KMS-11 (cell line): Measurements from ENCODE around the gene NME7.

Source experiments
- H2AFZ ChIP-seq: fragments of 200-600 bp; sonication (generic); 2 replicates; pipeline ENCODE4 v1.6.1; 2016; ENCODE audit warnings: antibody characterized with exemption, mixed run types, low read depth
- H3K27ac ChIP-seq: fragments of 200-600 bp; sonication (generic); 2 replicates; pipeline ENCODE4 v1.6.1; 2016; ENCODE audit warnings: mild to moderate bottlenecking, mixed run types
- H3K27me3 ChIP-seq: fragments of 200-600 bp; sonication (generic); 2 replicates; pipeline ENCODE4 v1.6.1; 2017; ENCODE audit warnings: mild to moderate bottlenecking, low read depth, mixed run types, moderate library complexity; ENCODE audit not compliant: insufficient read depth
- H3K36me3 ChIP-seq: fragments of 200-600 bp; sonication (generic); 2 replicates; pipeline ENCODE4 v1.6.1; 2017; ENCODE audit warnings: mild to moderate bottlenecking, mixed run types; ENCODE audit not compliant: insufficient read depth
- H3K4me1 ChIP-seq: fragments of 200-600 bp; sonication (generic); 2 replicates; pipeline ENCODE4 v1.6.1; 2016; ENCODE audit warnings: mild to moderate bottlenecking, low read depth, mixed run types; ENCODE audit not compliant: poor library complexity, severe bottlenecking
- H3K4me2 ChIP-seq: fragments of 200-600 bp; sonication (generic); 2 replicates; pipeline ENCODE4 v1.7.0; 2016; ENCODE audit warnings: mild to moderate bottlenecking, mixed run types
- H3K4me3 ChIP-seq: fragments of 200-600 bp; sonication (generic); IDR thresholded peaks from 2 replicates; pipeline ENCODE4 v1.6.1; 2017; ENCODE audit warnings: low read depth, low read length, mixed read lengths; ENCODE audit not compliant: insufficient read depth
- H3K79me2 ChIP-seq: fragments of 200-600 bp; sonication (generic); 2 replicates; pipeline ENCODE4 v1.6.1; 2016; ENCODE audit warnings: low read depth, mixed run types; ENCODE audit not compliant: insufficient read depth
- H3K9ac ChIP-seq: fragments of 200-600 bp; sonication (generic); 2 replicates; pipeline ENCODE4 v1.6.1; 2016; ENCODE audit warnings: mild to moderate bottlenecking, mixed run types
- H4K20me1 ChIP-seq: fragments of 200-600 bp; sonication (generic); 2 replicates; pipeline ENCODE4 v1.6.1; 2016; ENCODE audit warnings: mild to moderate bottlenecking, mixed run types; ENCODE audit not compliant: insufficient read depth
- TF ChIP-seq, protein P1 (sequence below): fragments of 200-600 bp; sonication (generic); conservative IDR thresholded peaks from 2 replicates; pipeline ENCODE4 v1.6.1; 2017; ENCODE audit warnings: low read depth, mild to moderate bottlenecking, antibody characterized with exemption, low read length, moderate library complexity, mixed read lengths

The NME7 gene

DNA sequence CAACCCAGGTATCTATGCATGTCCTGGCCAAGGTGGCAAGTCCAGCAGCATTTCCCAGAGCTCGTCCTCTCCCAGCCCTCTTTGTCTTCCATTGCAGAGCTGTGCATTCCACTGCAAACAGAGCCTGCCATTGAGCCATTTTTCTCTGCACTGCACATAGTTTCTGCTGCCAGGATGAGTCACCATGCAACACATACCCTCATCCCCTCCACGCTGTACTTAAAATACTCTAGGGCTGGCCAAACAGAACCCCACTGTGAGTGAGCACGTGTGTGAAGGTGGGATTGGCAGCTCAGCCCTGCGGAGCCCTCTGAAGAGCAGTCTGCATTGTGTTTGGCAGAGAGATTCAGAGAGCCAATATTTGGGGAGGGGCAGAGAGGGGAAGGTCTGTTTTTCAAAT is 265.0 kb downstream of the NME7 start:
- Histone ChIP-seq H2AFZ (no peak overlapping the region), H4K20me1 (no peaks in the 10 kb centered on the region), H3K27me3 (peaks cover 7% of the 10 kb centered on the region; the same call in 1 of the 2 replicates), H3K4me3 (no peak overlapping the region), H3K9ac (no peak overlapping the region), H3K4me2 (no peak overlapping the region), H3K36me3 (no peaks in the 10 kb centered on the region), H3K79me2 (no peaks in the 10 kb centered on the region), H3K27ac (no peak overlapping the region), H3K4me1 (peaks cover 9% of the 10 kb centered on the region)
- TF ChIP-seq, protein P1, sequence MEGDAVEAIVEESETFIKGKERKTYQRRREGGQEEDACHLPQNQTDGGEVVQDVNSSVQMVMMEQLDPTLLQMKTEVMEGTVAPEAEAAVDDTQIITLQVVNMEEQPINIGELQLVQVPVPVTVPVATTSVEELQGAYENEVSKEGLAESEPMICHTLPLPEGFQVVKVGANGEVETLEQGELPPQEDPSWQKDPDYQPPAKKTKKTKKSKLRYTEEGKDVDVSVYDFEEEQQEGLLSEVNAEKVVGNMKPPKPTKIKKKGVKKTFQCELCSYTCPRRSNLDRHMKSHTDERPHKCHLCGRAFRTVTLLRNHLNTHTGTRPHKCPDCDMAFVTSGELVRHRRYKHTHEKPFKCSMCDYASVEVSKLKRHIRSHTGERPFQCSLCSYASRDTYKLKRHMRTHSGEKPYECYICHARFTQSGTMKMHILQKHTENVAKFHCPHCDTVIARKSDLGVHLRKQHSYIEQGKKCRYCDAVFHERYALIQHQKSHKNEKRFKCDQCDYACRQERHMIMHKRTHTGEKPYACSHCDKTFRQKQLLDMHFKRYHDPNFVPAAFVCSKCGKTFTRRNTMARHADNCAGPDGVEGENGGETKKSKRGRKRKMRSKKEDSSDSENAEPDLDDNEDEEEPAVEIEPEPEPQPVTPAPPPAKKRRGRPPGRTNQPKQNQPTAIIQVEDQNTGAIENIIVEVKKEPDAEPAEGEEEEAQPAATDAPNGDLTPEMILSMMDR: no peak

DNA sequence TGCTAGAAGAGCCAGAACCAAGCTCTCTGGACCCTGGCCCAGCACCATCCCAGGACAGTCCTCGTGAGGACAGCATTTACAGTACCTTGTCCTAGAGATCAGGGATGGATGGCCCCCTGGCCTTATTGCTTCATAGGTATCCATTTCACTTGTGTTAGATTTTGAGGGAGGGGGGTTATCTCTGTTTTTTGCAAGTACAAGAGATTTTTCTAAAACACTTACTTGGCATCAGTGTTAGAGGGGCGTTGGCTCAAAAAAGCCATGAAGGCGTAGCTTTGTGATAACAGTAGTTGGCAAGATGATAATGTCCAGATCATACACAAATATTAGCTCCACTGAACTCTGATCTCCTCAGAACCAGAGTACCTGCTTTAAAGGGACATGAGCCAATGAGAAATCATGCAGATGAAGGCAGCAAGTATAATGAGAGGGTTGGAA is 266.9 kb downstream of the NME7 start:
- Histone ChIP-seq H3K27me3 (peaks cover 7% of the 10 kb centered on the region; the same call in 1 of the 2 replicates), H3K79me2 (no peaks in the 10 kb centered on the region), H3K9ac (no peak overlapping the region), H4K20me1 (no peaks in the 10 kb centered on the region), H3K36me3 (no peaks in the 10 kb centered on the region), H3K4me2 (no peak overlapping the region), H3K27ac (no peak overlapping the region), H3K4me1 (peaks cover 4% of the 10 kb centered on the region), H3K4me3 (no peak overlapping the region), H2AFZ (no peak overlapping the region)
- TF ChIP-seq, protein P1: no peak

DNA sequence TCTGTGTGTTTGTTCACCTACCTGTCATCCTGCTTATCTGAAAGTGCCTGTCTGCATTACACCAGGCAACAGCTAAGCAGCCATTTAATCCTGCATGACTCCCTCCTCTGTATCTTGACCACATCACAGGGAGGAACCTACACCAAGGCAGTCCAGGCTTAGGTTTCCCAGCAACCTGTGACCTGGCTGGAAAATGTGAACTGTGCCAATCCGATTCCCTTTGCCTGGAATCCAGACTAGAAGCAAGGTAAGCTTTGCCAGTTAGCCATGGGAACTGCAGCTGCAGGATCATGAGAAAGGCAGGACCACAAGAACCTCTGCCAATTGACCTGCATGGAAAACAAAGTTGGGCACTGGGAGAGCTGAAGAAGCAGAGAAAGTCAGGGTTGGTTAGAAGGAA is 267.4 kb downstream of the NME7 start:
- Histone ChIP-seq H3K36me3 (no peaks in the 10 kb centered on the region), H3K9ac (no peak overlapping the region), H3K4me3 (no peak overlapping the region), H3K27ac (no peak overlapping the region), H3K27me3 (peaks cover 6% of the 10 kb centered on the region; the same call in 1 of the 2 replicates), H4K20me1 (no peaks in the 10 kb centered on the region), H2AFZ (no peak overlapping the region), H3K4me1 (peaks cover 1% of the 10 kb centered on the region), H3K4me2 (no peak overlapping the region), H3K79me2 (no peaks in the 10 kb centered on the region)
- TF ChIP-seq, protein P1: no peak

DNA sequence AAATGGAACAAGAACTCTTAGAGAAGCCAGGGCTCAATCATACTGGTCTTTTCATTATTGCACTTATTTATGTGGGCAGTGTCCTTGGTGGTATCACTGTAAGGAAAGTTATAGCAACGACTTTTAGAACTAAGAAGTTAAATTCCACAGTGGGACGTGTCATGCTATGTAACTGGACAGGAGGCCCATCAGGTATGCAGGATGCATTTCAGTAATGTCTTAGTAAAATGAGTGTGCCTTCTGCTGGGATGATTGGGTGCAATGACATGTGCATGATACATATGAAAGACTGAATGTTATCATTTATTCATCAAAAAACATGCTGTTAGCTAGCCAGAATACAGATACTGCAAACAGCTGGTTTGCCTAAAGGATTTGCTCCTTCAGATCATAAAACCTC is 268.0 kb downstream of the NME7 start:
- TF ChIP-seq, protein P1: no peak
- H3K79me2 ChIP-seq: no peaks in the 10 kb centered on the region
- no peaks in the 10 kb centered on the region for H3K4me1 ChIP-seq
- no peak overlapping the region for H3K9ac ChIP-seq
- no peak overlapping the region for H3K27ac ChIP-seq
- no peaks in the 10 kb centered on the region for H3K36me3 ChIP-seq
- H3K27me3 ChIP-seq: no peaks in the 10 kb centered on the region; the same call in 1 of the 2 replicates
- no peak overlapping the region for H2AFZ ChIP-seq
- H3K4me2 ChIP-seq: no peak overlapping the region
- no peaks in the 10 kb centered on the region for H4K20me1 ChIP-seq
- H3K4me3 ChIP-seq: no peak overlapping the region
